Measurements from ENCODE around the gene PLEKHA7.
"Not testable (repeated sequence)": the region's sequence is repeated elsewhere in the genome, so short reads cannot be mapped to it uniquely, and the experiment has no call there.

PLEKHA7 gene

GRCh38 chr11:17014833-17015626 is 816 bp upstream of the PLEKHA7 start:
- H3K4me3 Mint-ChIP-seq, result peak overlapping the region; percentile 86
- peaks cover 24% of the 10 kb centered on the region for H3K27me3 Mint-ChIP-seq
- H3K4me1 Mint-ChIP-seq (ENCODE audit: low read depth), result peaks cover 8% of the 10 kb centered on the region
- H3K36me3 Mint-ChIP-seq (ENCODE audit: low read depth), result no peaks in the 10 kb centered on the region
- H3K9me3 Mint-ChIP-seq, result no peaks in the 10 kb centered on the region
- peak overlapping the region; percentile 77 for H3K27ac Mint-ChIP-seq

GRCh38 chr11:17013548-17014320 is 480 bp downstream of the PLEKHA7 start:
- no peak overlapping the region for H3K27ac Mint-ChIP-seq
- peaks cover 8% of the 10 kb centered on the region for H3K4me1 Mint-ChIP-seq (ENCODE audit: low read depth)
- no peak overlapping the region for H3K4me3 Mint-ChIP-seq

DNA sequence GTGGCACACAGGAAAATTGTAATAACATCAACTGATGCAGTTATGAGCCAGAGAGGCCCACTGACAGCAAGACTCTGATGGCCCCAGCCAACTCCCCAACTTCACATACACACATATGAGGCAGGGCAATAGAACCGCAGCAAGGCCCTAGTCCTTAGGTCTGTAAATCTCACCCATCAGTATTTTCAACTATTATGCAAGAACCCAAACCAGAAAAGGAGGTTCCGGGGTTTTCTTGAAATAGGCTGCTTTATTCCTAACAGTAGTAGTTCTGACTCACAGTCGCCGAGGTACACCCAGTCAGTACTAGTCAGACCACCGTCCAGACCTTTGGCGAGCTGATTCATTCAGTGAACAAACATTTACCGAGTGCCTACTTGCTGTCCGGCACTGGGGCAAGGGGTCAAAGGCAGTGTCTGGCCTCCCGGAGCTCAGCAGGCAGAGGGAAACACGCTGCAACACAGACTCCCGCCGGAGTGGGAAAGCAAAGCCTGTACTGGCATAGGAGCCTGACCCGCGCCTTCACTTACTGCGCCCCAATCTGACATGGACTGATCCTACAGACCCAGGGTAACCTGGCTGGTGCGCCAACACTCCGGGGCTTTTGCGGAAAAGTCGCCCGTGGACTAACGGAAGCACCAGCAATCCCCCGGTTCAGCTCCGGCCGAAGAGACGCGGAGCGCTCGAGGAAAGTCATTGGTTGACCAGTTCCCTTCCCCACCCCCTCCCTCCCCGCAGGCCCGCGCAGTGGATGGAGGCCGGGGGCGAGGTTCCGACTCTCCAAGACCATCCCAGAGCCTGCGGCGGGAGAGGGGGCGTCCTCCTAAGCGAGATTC is 1.3 kb downstream of the PLEKHA7 start:
- H3K9me3 Mint-ChIP-seq, result no peaks in the 10 kb centered on the region
- no peak overlapping the region for H3K27ac Mint-ChIP-seq
- peaks cover 8% of the 10 kb centered on the region for H3K4me1 Mint-ChIP-seq (ENCODE audit: low read depth)
- H3K36me3 Mint-ChIP-seq (ENCODE audit: low read depth), result no peaks in the 10 kb centered on the region
- peaks cover 24% of the 10 kb centered on the region for H3K27me3 Mint-ChIP-seq
- no peak overlapping the region for H3K4me3 Mint-ChIP-seq

More at GRCh38 chr11:17013548-17014320, 480 bp downstream of the PLEKHA7 start:
- Mint-ChIP-seq H3K9me3 (no peaks in the 10 kb centered on the region), H3K36me3 (ENCODE audit: low read depth) (no peaks in the 10 kb centered on the region), H3K27me3 (peaks cover 24% of the 10 kb centered on the region)

GRCh38 chr11:17012179-17012578 is 2.0 kb downstream of the PLEKHA7 start:
- no peak overlapping the region for H3K27ac Mint-ChIP-seq
- H3K9me3 Mint-ChIP-seq, result no peaks in the 10 kb centered on the region
- no peak overlapping the region for H3K4me3 Mint-ChIP-seq
- H3K36me3 Mint-ChIP-seq (ENCODE audit: low read depth), result no peaks in the 10 kb centered on the region
- peaks cover 8% of the 10 kb centered on the region for H3K4me1 Mint-ChIP-seq (ENCODE audit: low read depth)
- peaks cover 23% of the 10 kb centered on the region for H3K27me3 Mint-ChIP-seq

- Mint-ChIP-seq H3K9me3 (no peaks in the 10 kb centered on the region), H3K4me1 (ENCODE audit: low read depth) (peaks cover 8% of the 10 kb centered on the region), H3K36me3 (ENCODE audit: low read depth) (no peaks in the 10 kb centered on the region), H3K4me3 (no peak overlapping the region), H3K27me3 (peaks cover 11% of the 10 kb centered on the region), H3K27ac (no peak overlapping the region)
Measured at GRCh38 chr11:17010851-17011420, 3.3 kb downstream of the PLEKHA7 start.

GRCh38 chr11:17008099-17008498 is 6.1 kb downstream of the PLEKHA7 start:
- H3K27me3 Mint-ChIP-seq, result no peaks in the 10 kb centered on the region
- H3K36me3 Mint-ChIP-seq (ENCODE audit: low read depth), result no peaks in the 10 kb centered on the region
- H3K9me3 Mint-ChIP-seq, result peaks cover 3% of the 10 kb centered on the region
- H3K4me1 Mint-ChIP-seq (ENCODE audit: low read depth), result no peaks in the 10 kb centered on the region
- H3K27ac Mint-ChIP-seq, result no peak overlapping the region
- H3K4me3 Mint-ChIP-seq, result no peak overlapping the region

- H3K36me3 Mint-ChIP-seq (ENCODE audit: low read depth), result no peaks in the 10 kb centered on the region
- H3K4me1 Mint-ChIP-seq (ENCODE audit: low read depth), result no peaks in the 10 kb centered on the region
- peaks cover 3% of the 10 kb centered on the region for H3K9me3 Mint-ChIP-seq
Measured at GRCh38 chr11:17005646-17006045, 8.6 kb downstream of the PLEKHA7 start.

GRCh38 chr11:17004486-17005148 is 9.6 kb downstream of the PLEKHA7 start:
- H3K4me1 Mint-ChIP-seq (ENCODE audit: low read depth), result no peaks in the 10 kb centered on the region
- H3K36me3 Mint-ChIP-seq (ENCODE audit: low read depth), result no peaks in the 10 kb centered on the region
- H3K27me3 Mint-ChIP-seq, result no peaks in the 10 kb centered on the region
- H3K27ac Mint-ChIP-seq, result no peak overlapping the region
- peaks cover 3% of the 10 kb centered on the region for H3K9me3 Mint-ChIP-seq
- no peak overlapping the region for H3K4me3 Mint-ChIP-seq

More at GRCh38 chr11:17005646-17006045, 8.6 kb downstream of the PLEKHA7 start:
- no peak overlapping the region for H3K4me3 Mint-ChIP-seq
- H3K27ac Mint-ChIP-seq, result no peak overlapping the region
- H3K27me3 Mint-ChIP-seq, result no peaks in the 10 kb centered on the region

DNA sequence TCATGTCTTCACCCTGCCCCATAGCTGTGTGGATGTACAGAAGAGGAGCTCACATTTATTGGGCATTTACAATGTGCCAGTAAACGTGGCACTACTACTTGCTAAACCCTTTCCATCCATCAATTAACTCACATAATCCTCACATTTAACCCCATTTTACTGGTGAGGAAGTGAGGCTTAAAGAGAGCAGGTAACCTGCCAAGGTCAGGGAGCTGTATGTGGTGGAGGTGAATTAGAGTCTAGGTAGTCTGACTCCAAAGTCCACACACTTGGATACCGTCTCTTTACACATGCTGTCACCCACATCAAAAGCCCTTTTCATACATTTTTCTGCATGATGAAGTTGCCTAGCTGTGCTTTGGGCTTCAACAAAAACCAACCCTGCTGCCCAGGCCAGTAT is 10.8 kb downstream of the PLEKHA7 start:
- Mint-ChIP-seq H3K36me3 (ENCODE audit: low read depth) (no peaks in the 10 kb centered on the region), H3K27me3 (no peaks in the 10 kb centered on the region), H3K27ac (no peak overlapping the region), H3K4me1 (ENCODE audit: low read depth) (no peaks in the 10 kb centered on the region), H3K4me3 (no peak overlapping the region), H3K9me3 (peaks cover 3% of the 10 kb centered on the region)

- Mint-ChIP-seq H3K27ac (no peak overlapping the region), H3K4me3 (no peak overlapping the region), H3K27me3 (no peaks in the 10 kb centered on the region), H3K9me3 (peaks cover 3% of the 10 kb centered on the region), H3K36me3 (ENCODE audit: low read depth) (no peaks in the 10 kb centered on the region), H3K4me1 (ENCODE audit: low read depth) (no peaks in the 10 kb centered on the region)
Measured at GRCh38 chr11:17002543-17002942, 11.7 kb downstream of the PLEKHA7 start.

GRCh38 chr11:17001806-17002205 is 12.4 kb downstream of the PLEKHA7 start:
- H3K9me3 Mint-ChIP-seq, result peaks cover 3% of the 10 kb centered on the region
- H3K27ac Mint-ChIP-seq, result no peak overlapping the region
- H3K4me3 Mint-ChIP-seq, result no peak overlapping the region
- H3K27me3 Mint-ChIP-seq, result no peaks in the 10 kb centered on the region
- H3K36me3 Mint-ChIP-seq (ENCODE audit: low read depth), result no peaks in the 10 kb centered on the region
- H3K4me1 Mint-ChIP-seq (ENCODE audit: low read depth), result no peaks in the 10 kb centered on the region

DNA sequence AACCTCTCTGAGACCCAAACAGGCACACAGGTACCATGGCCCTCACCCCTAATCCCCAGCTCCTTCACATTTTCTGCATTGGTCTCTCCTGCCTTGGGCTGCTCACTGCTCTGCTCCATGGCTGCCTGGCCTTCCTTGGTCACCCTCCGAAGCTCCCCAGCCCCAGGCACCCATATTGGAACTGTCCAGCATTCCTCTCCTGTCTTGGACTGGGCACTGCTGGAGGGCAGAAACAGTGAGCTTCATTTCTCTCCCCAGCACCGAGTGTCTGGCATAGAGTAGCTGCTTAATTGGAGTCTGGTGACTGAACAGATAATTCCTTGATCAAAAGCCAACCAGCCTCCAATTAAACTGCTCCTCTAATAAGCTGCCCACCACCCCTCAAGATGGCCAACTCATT is 13.2 kb downstream of the PLEKHA7 start:
- no peaks in the 10 kb centered on the region for H3K4me1 Mint-ChIP-seq (ENCODE audit: low read depth)
- H3K36me3 Mint-ChIP-seq (ENCODE audit: low read depth), result no peaks in the 10 kb centered on the region
- H3K4me3 Mint-ChIP-seq, result no peak overlapping the region
- H3K27me3 Mint-ChIP-seq, result no peaks in the 10 kb centered on the region
- H3K27ac Mint-ChIP-seq, result no peak overlapping the region
- peaks cover 3% of the 10 kb centered on the region for H3K9me3 Mint-ChIP-seq

- not testable (repeated sequence) for H3K36me3 Mint-ChIP-seq (ENCODE audit: low read depth); H3K27me3 Mint-ChIP-seq; H3K9me3 Mint-ChIP-seq; H3K4me1 Mint-ChIP-seq (ENCODE audit: low read depth); H3K4me3 Mint-ChIP-seq; H3K27ac Mint-ChIP-seq
Measured at GRCh38 chr11:17000253-17000652, 14.0 kb downstream of the PLEKHA7 start.

DNA sequence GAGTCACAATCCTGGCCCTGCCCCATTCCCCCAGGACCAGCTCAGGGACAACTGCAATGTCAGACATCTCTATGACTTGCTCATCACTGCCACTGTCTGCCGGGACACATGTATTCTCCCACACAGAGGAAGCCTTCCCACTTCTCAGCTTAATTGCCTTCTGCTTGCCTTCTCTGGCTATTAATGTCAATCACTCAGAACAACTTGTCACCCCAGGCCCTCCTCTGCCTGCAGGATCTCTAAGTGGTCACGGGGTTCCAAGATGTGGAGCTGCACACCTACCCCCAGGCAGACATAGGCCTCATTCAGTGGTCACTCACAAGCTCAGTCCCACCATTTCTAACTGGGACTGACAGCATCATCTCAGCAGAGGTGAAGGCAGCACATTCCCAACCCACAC is 15.1 kb downstream of the PLEKHA7 start:
- Mint-ChIP-seq H3K4me1 (ENCODE audit: low read depth) (no peaks in the 10 kb centered on the region), H3K9me3 (no peaks in the 10 kb centered on the region), H3K27me3 (no peaks in the 10 kb centered on the region), H3K36me3 (ENCODE audit: low read depth) (no peaks in the 10 kb centered on the region), H3K4me3 (no peak overlapping the region), H3K27ac (no peak overlapping the region)

Data from stimulated activated naive CD8-positive, alpha-beta T cell treated with anti-CD3 and anti-CD28 coated beads, Interleukin-15, Interleukin-2, amounts not matched to agents 100 ng/mL and 50 ng/mL, for 24 hours (primary cell).